Measurements from ENCODE around the gene SFI1.
"Not testable (repeated sequence)": the region's sequence is repeated elsewhere in the genome, so short reads cannot be mapped to it uniquely, and the experiment has no call there.

- not testable (repeated sequence) for TF ChIP-seq CTCF, POLR2A (IDR thresholded peaks at IDR 0.05)
Observed at GRCh38 chr22:31540166-31540565, 43.8 kb downstream of the SFI1 start.

Data from heart left ventricle (tissue), 13 donors.